HCT116 (cell line): Measurements from ENCODE around the gene DENND4C. TPM values are rescaled to one million over a fixed set of nuclear protein-coding genes. Genes with fewer than 3 reads are reported as not detected.

Source experiments
- ATAC-seq: fragments of 200-7000 bp; cut with Tn5 transposase; 2 replicates; pipeline ENCODE4 v1.9.1; 2020; ENCODE audit warnings: mild to moderate bottlenecking, moderate library complexity
- BruUV-seq: library from RNA; stranded (reverse); fragments of 400-500 nt; replicated peaks from 2 replicates; lab custom pipeline; 2021; lab: Mats Ljungman, UMichigan
- CTCF ChIA-PET: fragments of 300-600 bp; sonication (Branson Sonifier 250); formaldehyde crosslinking; loops from one replicate; lab custom pipeline; 2021; ENCODE audit warnings: antibody characterized with exemption; lab: Charles Lee
- POLR2A ChIA-PET: fragments of 300-600, 350-600 bp; sonication (Branson Sonifier 250); formaldehyde crosslinking; loops from one replicate; lab custom pipeline; 2021; ENCODE audit warnings: antibody characterized with exemption; lab: Charles Lee
- RAD21 ChIA-PET, 2 experiments: fragments of 300-600 bp; sonication (Branson Sonifier 250); formaldehyde crosslinking; loops; one replicate each; lab custom pipeline; 2023; ENCODE audit warnings: low total read pairs in 2 of 2; ENCODE audit not compliant: uncharacterized antibody in 2 of 2, unreplicated experiment in 2 of 2, low non-redundant PET in 1 of 2; lab: Charles Lee
- DNase-seq: peaks from one replicate; pipeline ENCODE4 v3.0.0-alpha.2; 2010; ENCODE audit warnings: low read depth, low spot score
- H2AFZ ChIP-seq: fragments of 200-600 bp; shearing (Covaris generic), sonication (generic); 2 replicates; pipeline ENCODE4 v1.6.1; 2017; ENCODE audit warnings: low read depth, mixed run types, mixed read lengths, antibody characterized with exemption, low read length; ENCODE audit not compliant: poor library complexity, severe bottlenecking
- H3K27ac ChIP-seq: 2 replicates; pipeline ENCODE4 v1.5.1; 2012; ENCODE audit warnings: low read depth, low read length
- H3K27me3 ChIP-seq: fragments of 200-600 bp; sonication (generic); 2 replicates; pipeline ENCODE4 v1.6.1; 2016; ENCODE audit warnings: mixed run types, low read length, mixed read lengths; ENCODE audit not compliant: insufficient read depth
- H3K36me3 ChIP-seq, 2 experiments: fragments of 200-500 bp in 1 of 2; fragments of 200-600 bp in 1 of 2; sonication (Bioruptor generic) in 1 of 2; sonication (generic) in 1 of 2; 2 replicates each; pipeline versions ENCODE4 v1.5.1 to v1.6.1; 2014 to 2016; ENCODE audit warnings: low read length in 2 of 2, inconsistent platforms in 1 of 2, mixed read lengths in 1 of 2, mixed run types in 1 of 2; ENCODE audit not compliant: insufficient read depth in 2 of 2, control insufficient read depth in 1 of 2
- H3K4me1 ChIP-seq, 2 experiments: fragments of 200-600 bp in 1 of 2; sonication (generic) in 1 of 2; 2 replicates each; pipeline versions ENCODE4 v1.5.1 to v1.6.1; 2012 to 2017; ENCODE audit warnings: low read length in 2 of 2, inconsistent platforms in 1 of 2, mild to moderate bottlenecking in 1 of 2, mixed read lengths in 1 of 2, mixed run types in 1 of 2, moderate library complexity in 1 of 2; ENCODE audit not compliant: insufficient read depth in 2 of 2, control insufficient read depth in 1 of 2
- H3K4me2 ChIP-seq: fragments of 200-600 bp; sonication (generic); 2 replicates; pipeline ENCODE4 v1.6.1; 2017; ENCODE audit warnings: mixed run types, low read length, mixed read lengths
- H3K4me3 ChIP-seq, 2 experiments: fragments of 200-600 bp in 1 of 2; sonication (generic) in 1 of 2; replicated peaks in 1 of 2; 2 replicates each; pipeline ENCODE4 v1.5.1; 2011 to 2016; ENCODE audit warnings: low read length in 2 of 2, control low read depth in 1 of 2, low read depth in 1 of 2, mild to moderate bottlenecking in 1 of 2, mixed read lengths in 1 of 2, mixed run types in 1 of 2
- H3K79me2 ChIP-seq: fragments of 200-600 bp; sonication (generic); 2 replicates; pipeline ENCODE4 v1.6.1; 2017; ENCODE audit warnings: mild to moderate bottlenecking, mixed run types, low read length, moderate library complexity, mixed read lengths; ENCODE audit not compliant: insufficient read depth
- H3K9ac ChIP-seq: fragments of 200-600 bp; sonication (generic); 2 replicates; pipeline ENCODE4 v1.6.1; 2016; ENCODE audit warnings: low read length, mixed read lengths
- H3K9me2 ChIP-seq: fragments of 200-600 bp; sonication (generic), shearing (Covaris generic); 2 replicates; pipeline ENCODE4 v1.6.1; 2017; ENCODE audit warnings: mixed run types, mild to moderate bottlenecking, moderate library complexity; ENCODE audit not compliant: insufficient read depth
- H3K9me3 ChIP-seq, 2 experiments: fragments of 200-500 bp in 1 of 2; fragments of 200-600 bp in 1 of 2; sonication (Bioruptor generic) in 1 of 2; sonication (generic) in 1 of 2; 2 replicates each; pipeline ENCODE4 v1.6.1; 2014 to 2017; ENCODE audit warnings: low read length in 2 of 2, mixed read lengths in 2 of 2, inconsistent platforms in 1 of 2, low read depth in 1 of 2, mild to moderate bottlenecking in 1 of 2, mixed run types in 1 of 2, moderate library complexity in 1 of 2; ENCODE audit not compliant: control insufficient read depth in 1 of 2, insufficient read depth in 1 of 2
- H4K20me1 ChIP-seq: fragments of 200-600 bp; sonication (generic), shearing (Covaris generic); 2 replicates; pipeline ENCODE4 v1.6.1; 2017; ENCODE audit warnings: mixed run types, mild to moderate bottlenecking, moderate library complexity; ENCODE audit not compliant: insufficient read depth
- CTCF ChIP-seq, 3 experiments: fragments of 200-600 bp in 1 of 3; sonication (generic) in 1 of 3; IDR thresholded peaks in 2 of 3; conservative IDR thresholded peaks in 1 of 3; 2 replicates each; pipeline ENCODE4 v1.5.1; 2012 to 2017; ENCODE audit warnings: low read depth in 2 of 3, low read length in 2 of 3, antibody characterized with exemption in 1 of 3, borderline replicate concordance in 1 of 3, control low read depth in 1 of 3, mild to moderate bottlenecking in 1 of 3, mixed read lengths in 1 of 3, mixed run types in 1 of 3, moderate library complexity in 1 of 3; ENCODE audit not compliant: insufficient read depth in 1 of 3
- EGR1 ChIP-seq: IDR thresholded peaks from 2 replicates; pipeline ENCODE4 v1.6.1; 2012; ENCODE audit warnings: low read depth
- EZH2 ChIP-seq: fragments of 200-600 bp; sonication (generic); IDR thresholded peaks from 2 replicates; pipeline ENCODE4 v1.6.1; 2017; ENCODE audit warnings: antibody characterized with exemption, mixed run types
- POLR2A ChIP-seq: IDR thresholded peaks from 2 replicates; pipeline ENCODE4 v1.7.0; 2011; ENCODE audit warnings: borderline replicate concordance; ENCODE audit not compliant: insufficient read depth, insufficient read length; ENCODE audit errors: extremely low read depth
- POLR2AphosphoS5 ChIP-seq: IDR thresholded peaks from 2 replicates; pipeline ENCODE4 v1.6.1; 2011; ENCODE audit warnings: mild to moderate bottlenecking, low read depth, low read length, moderate library complexity
- RAD21 ChIP-seq: IDR thresholded peaks from 2 replicates; pipeline ENCODE4 v1.6.1; 2012; ENCODE audit warnings: low read depth, mild to moderate bottlenecking
- SIN3A ChIP-seq: IDR thresholded peaks from 2 replicates; pipeline ENCODE4 v1.6.1; 2012; ENCODE audit warnings: low read depth
- SRF ChIP-seq: IDR thresholded peaks from 2 replicates; pipeline ENCODE4 v1.6.1; 2012; ENCODE audit warnings: low read depth
- TCF7L2 ChIP-seq: IDR thresholded peaks from 2 replicates; pipeline ENCODE4 v1.7.0; 2011; ENCODE audit warnings: borderline replicate concordance, inconsistent platforms; ENCODE audit not compliant: insufficient read depth, insufficient read length; ENCODE audit errors: extremely low read depth
- YY1 ChIP-seq: IDR thresholded peaks from 2 replicates; pipeline ENCODE4 v1.6.1; 2011; ENCODE audit warnings: low read length, low read depth, moderate library complexity, mild to moderate bottlenecking; ENCODE audit not compliant: insufficient replicate concordance; ENCODE audit errors: extremely low read depth
- ZFX ChIP-seq: fragments of 450-650 bp; IDR thresholded peaks from 2 replicates; pipeline ENCODE4 v1.6.1; 2017
- intact Hi-C: fragments of 100-400 bp; cut with micrococcal nuclease; formaldehyde crosslinking; loops from 2 replicates; pipeline ENCODE4 v1.10.0; 2022
- total RNA-seq: library from RNA; stranded (reverse); gene quantifications from one replicate; pipeline ENCODE4 v1.2.1, GENCODE V29; 2021; ENCODE audit not compliant: unreplicated experiment
- TF ChIP-seq, protein P1 (sequence below): IDR thresholded peaks from 2 replicates; pipeline ENCODE4 v1.6.1; 2011; ENCODE audit warnings: mild to moderate bottlenecking, low read length, moderate library complexity; ENCODE audit not compliant: insufficient replicate concordance; ENCODE audit errors: extremely low read depth
- TF ChIP-seq, protein P2 (sequence below): IDR thresholded peaks from 2 replicates; pipeline ENCODE4 v1.6.1; 2012

Gene DENND4C
- total RNA-seq, 1 experiment from 2014 or later: 20.9 TPM

DNA sequence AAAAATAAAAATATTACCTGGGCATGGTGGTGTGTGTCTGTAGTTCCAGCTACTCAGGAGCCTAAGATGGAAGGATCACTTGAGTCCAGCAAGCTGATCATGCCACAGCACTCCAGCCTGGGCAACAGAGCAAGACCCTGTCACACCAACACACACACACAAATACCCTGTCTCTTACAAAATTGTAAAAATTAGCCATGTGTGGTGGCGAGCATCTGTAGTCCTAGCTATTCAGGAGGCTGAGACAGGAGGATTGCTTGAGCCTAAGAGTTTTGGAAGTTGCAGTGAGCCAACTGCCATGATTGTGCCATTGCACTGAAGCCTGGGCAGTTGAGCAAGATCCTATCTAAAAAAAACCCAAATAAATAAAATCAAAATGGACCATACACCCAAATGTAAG lies 32.1 kb upstream of the DENND4C start:
- TF ChIP-seq RAD21 (no peak), ZFX (no peak), EZH2 (no peak), POLR2AphosphoS5 (no peak), POLR2A (no peak), TCF7L2 (no peak), CTCF (IDR thresholded peaks at IDR 0.05 in 2 of 3, conservative IDR thresholded peaks at IDR 0.05 in 1 of 3; ENCODE audit: borderline replicate concordance in 1 of 3, insufficient read depth in 1 of 3, low read depth in 2 of 3, low read length in 2 of 3) (no peak), SIN3A (no peak), YY1 (no peak), SRF (no peak), EGR1 (no peak)
- TF ChIP-seq, protein P1, sequence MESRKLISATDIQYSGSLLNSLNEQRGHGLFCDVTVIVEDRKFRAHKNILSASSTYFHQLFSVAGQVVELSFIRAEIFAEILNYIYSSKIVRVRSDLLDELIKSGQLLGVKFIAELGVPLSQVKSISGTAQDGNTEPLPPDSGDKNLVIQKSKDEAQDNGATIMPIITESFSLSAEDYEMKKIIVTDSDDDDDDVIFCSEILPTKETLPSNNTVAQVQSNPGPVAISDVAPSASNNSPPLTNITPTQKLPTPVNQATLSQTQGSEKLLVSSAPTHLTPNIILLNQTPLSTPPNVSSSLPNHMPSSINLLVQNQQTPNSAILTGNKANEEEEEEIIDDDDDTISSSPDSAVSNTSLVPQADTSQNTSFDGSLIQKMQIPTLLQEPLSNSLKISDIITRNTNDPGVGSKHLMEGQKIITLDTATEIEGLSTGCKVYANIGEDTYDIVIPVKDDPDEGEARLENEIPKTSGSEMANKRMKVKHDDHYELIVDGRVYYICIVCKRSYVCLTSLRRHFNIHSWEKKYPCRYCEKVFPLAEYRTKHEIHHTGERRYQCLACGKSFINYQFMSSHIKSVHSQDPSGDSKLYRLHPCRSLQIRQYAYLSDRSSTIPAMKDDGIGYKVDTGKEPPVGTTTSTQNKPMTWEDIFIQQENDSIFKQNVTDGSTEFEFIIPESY: no peak
- TF ChIP-seq, protein P2, sequence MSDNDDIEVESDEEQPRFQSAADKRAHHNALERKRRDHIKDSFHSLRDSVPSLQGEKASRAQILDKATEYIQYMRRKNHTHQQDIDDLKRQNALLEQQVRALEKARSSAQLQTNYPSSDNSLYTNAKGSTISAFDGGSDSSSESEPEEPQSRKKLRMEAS: no peak
- no peaks in the 10 kb centered on the region for H3K9me3 ChIP-seq
- no peak overlapping the region for H3K9ac ChIP-seq
- H4K20me1 ChIP-seq: no peaks in the 10 kb centered on the region
- CTCF ChIA-PET: no interaction called here
- no peaks in the 10 kb centered on the region for H3K9me2 ChIP-seq
- no peaks in the 10 kb centered on the region for H3K27me3 ChIP-seq
- RAD21 ChIA-PET: no interaction called here
- no peaks in the 10 kb centered on the region; a peak in 1 of 4 replicates for H3K4me1 ChIP-seq
- no peak overlapping the region for H3K27ac ChIP-seq
- H3K79me2 ChIP-seq: no peaks in the 10 kb centered on the region
- H2AFZ ChIP-seq: no peak overlapping the region
- no peaks in the 10 kb centered on the region for H3K36me3 ChIP-seq
- no peak overlapping the region for H3K4me3 ChIP-seq
- ATAC-seq: no peak
- POLR2A ChIA-PET: no interaction called here
- no peak overlapping the region for H3K4me2 ChIP-seq
- DNase-seq: no peak
- BruUV-seq: no TSS peak
- intact Hi-C loops: no loop called here
